GM18526 (cell line): Measurements from ENCODE around the gene ARHGEF17.

Source experiments
- POLR2A ChIP-seq: IDR thresholded peaks from 3 replicates; pipeline ENCODE4 v1.6.1; 2011; ENCODE audit not compliant: insufficient read length; ENCODE audit errors: extremely low read depth

The ARHGEF17 gene

DNA sequence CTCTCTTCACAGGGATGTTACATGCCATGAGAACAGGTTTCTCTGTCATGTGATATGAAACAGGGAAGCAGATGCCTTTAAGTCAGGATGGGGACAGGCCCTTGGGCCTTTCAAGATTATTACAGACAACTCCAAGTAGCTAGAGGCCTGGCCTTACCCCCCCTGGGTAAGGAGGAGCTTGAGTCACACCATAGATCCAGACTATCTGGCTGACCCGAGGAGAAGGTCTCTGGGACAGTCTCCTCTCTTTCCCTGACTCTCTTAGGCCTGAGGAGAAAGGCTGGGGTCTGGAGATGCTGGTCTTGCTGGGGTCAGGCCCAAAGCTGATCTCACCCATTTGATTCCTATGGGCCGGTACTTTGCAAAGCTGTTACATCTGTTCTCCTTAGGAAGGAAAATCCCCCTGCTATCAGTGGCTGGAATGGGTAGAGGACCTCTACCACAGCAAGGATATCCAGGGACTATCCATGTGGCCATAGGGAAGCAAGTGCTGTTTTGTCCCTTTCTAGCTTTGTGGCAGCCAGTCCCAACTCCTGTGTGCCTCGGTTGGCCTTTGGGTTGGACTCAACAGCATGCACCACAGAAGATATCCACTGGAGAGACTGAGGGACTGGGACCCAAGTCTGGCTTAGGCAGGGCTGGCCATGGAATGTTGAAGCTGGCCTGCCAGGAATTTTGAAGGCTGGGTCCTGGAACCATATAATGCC is 93.3 kb downstream of the ARHGEF17 start:
- no peak for TF ChIP-seq POLR2A

DNA sequence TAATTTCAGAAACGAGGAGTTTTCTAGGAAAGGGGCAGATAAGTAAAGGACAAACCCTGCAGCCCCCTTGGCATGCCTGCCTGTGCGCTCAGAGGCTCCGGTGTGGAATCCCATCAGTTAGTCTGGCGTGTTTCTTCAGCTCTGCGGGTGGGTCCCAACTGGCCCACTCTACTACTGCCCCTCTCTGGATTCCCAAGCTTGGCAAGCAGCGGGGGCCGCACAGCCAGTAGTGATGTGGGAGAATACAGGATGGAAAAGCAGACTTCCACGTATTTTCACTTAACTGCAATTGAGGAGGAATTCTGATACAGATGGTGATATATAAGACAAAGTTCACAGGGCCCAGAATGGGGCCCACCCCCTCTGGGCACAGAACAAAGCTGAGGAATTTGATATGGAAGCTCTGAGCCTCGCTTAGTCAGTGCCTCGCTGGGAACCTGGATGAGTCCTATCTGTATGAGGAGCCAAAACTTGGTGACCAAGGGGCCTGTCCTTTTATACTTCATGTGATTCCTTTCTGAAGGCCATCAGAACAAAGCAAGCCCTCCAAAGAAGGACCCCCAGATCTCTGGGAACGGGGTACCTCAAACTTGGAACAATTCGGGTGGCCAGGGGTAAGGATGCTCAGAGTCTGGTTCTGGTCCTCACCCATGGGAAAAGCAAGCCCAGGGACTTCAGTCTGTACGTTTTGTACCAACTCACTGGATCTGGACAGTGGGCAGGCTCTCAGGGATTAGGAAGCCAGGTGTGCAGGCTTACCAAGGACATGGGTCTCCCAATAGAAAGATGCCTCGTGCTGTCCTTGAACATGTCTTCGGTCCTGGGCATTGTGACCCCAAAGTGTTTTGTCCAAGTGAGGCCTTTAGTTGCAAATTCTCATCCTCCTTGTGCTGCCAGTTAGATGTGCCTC is 94.1 kb downstream of the ARHGEF17 start:
- TF ChIP-seq POLR2A = no peak

DNA sequence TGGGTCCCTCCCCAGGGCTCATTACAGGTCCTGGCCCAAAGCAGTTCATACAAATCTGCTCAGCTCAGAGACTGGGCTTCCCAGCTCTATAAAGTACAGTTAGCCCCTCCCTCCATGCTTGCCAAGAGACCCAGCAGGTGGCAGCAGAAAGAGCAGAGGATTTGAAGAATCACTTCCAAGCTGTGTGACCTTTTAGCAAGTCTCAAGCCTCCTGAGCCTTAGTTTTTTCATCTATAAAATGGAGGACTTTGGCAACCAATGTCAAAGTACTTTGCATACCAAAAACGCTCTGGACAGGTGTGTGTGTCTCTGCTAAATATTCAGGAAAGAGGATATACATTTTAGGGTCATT is 94.7 kb downstream of the ARHGEF17 start:
- TF ChIP-seq POLR2A = no peak

DNA sequence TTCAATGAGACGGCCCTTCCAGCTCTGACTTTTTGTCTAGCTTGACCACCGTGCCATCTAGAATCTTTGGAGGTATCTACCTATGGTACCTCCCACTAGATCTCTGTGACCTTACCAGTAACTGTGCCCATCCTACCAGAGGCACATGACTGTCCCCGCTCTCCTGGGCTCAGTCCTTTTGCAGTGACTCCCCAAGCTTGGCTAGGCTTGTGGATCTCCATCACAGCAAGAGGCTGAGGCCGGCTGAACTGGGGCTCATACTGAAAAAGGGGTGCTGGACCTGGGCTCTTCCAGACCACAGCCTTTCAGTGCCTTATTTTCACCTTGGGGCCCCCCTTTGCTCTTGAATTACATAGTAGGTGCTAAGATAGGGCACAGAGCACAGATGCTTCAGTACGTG is 95.5 kb downstream of the ARHGEF17 start:
- TF ChIP-seq POLR2A = no peak

DNA sequence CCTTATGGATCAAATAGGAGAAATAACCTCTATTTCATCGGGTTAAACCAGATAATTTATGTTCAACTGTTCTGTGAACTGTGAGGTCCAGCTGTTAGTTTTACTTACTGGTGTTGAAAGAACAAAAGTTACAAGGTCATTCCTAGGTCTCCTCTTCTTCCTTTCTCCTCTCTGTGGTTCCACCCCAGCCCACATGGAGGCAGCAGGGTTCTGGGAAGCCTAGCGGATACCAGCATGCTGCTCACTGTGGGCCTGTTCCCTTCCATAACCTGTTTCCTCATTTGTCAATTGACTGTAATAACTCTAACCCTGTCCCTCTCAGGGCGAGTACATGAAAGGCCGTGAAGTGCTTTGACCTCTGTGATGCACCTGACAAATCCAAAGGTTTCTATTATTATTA is 96.0 kb downstream of the ARHGEF17 start:
- no peak for TF ChIP-seq POLR2A

DNA sequence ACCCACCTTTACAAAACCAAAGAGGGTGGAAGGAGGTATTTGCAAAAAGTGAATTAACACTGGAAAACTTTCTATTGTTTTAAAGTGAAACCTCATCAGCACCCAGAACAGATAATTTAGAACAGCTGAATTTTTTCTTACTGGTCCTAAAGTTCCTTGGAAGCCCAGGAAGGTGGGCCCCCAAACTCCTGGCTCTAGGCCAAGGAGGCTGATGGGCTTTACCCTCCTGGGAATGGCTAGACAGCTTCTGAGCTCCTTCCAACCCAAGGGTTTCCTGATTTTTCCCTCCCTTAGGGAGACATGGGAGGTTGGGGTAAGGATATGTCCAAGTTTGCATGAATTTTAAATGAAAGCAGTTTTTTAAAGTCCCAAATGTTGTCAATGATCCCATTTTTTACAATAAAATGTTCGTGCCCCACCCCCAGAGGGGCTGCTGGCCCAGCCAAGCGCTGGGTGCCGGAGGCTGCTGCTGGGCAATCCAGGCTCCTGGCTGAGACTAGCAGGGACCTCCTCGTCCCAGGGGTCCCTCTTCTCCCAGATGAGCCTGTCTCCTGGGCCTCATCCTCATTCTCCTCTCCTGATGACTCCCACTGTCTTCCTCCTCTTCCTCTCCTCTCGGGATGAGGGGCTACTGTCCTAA is 96.5 kb downstream of the ARHGEF17 start:
- TF ChIP-seq POLR2A = no peak

DNA sequence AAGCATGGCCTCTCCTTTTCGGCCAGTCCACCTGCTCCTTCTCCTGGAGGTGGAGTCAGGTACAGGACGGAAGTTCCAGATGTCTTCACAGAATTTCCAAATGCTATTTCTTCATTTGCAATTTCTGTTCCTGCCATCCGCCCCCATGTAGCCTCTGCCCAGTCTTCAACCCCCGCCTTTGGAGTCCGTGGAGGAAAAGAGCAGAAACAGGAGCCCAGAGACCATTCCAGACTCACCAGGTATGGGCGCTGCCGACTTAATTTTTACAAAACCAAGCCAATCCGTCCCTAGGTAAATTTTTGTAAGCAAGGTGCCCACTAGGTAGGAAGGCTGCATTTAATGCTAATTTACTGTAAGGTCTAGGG is 97.1 kb downstream of the ARHGEF17 start:
- no peak for TF ChIP-seq POLR2A

DNA sequence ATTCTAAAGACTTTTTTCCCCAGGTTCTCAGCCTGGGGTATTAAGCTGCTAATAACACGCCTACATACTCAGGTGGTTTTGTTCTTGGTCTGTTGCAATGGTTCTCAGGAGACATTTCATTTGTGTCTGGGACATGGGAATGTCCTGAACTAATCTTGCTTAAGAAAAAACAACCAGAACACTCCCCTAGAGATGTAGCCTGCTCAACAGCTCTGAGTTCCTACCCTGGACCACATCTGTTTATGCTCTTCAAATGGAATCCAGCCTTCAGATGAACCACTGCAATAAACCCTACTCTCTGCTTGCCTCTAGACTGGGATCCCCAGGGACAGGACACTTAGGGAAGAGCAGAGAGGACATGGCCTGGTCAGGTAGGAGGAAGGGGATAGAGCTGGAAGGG is 98.1 kb downstream of the ARHGEF17 start:
- TF ChIP-seq POLR2A = no peak

DNA sequence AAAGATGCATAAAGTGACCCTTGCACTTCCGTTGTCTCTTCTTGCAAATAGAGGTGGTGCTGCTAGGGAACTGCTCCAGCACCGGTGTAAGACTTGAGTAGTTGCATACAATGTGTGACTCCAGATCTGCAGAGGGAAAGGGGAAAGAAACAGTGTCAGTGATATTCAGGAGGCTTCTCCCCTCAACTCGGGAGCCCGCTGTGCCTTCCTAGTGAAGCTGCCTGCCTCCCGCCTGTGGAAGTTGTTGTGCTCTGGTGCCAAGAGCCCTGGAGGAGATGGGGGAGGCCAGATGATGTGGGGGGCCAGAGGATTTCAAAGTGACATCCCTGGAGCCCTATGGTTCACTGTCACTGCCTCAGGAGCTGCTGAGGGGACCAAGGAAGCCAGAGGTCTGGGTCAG is 98.5 kb downstream of the ARHGEF17 start:
- TF ChIP-seq POLR2A = no peak

DNA sequence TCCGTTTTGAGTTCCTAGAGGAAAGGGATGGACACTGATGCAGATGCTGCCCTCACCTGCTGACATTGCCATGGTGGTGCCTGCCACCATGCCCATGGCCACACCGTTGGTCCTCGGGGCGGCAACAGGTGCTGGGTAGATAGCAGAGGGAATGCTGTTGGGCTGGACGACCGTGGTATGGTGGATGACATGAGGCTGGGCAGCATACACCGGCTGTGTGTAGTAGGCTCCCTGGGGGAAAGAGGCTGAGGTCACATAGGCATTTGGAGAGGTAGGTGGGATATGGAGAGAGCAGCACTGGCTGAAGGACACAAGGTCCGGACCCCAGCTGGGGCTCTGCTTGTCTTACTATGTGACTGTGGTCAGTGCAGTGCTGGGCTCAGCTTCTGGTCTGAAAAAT is 101.4 kb downstream of the ARHGEF17 start:
- no peak for TF ChIP-seq POLR2A

DNA sequence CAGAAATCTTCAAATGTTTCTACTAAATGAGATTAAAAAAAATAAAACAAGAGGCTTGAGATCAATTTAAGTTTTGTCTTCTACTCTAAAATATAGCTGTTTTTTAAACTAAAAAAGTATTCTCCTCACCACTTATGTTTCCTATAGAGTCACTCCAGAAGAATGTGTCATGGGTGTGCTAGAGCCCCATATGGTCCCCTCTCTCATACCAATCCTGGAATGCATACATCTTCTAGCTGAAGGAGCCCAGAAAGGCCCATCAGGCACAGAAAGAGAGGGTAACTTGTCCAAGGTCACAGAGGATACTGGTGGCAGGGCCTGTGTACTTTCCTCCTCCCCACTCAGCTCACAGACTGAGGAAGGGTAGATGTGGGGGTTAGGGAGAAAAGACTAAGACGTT is 102.6 kb downstream of the ARHGEF17 start:
- TF ChIP-seq POLR2A = no peak

DNA sequence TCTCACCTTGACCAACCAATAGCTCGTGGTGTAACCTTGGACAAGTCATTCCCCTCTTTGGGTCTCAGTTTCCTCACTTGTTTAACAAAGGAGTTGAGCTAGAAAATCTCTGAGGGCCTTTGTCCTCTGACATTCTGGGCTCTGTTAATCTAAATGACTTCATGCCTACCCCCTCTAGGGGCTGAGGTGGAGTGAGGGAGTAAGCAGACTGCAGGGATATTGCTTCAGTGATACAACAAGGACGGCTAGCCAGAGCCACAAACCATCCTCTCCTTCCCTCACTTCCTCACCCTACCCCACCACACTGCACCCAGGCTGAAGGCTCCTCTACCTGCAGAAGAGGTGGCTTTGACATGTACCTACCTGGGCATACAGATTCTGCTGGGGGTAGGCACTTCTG is 103.0 kb downstream of the ARHGEF17 start:
- TF ChIP-seq POLR2A = no peak

DNA sequence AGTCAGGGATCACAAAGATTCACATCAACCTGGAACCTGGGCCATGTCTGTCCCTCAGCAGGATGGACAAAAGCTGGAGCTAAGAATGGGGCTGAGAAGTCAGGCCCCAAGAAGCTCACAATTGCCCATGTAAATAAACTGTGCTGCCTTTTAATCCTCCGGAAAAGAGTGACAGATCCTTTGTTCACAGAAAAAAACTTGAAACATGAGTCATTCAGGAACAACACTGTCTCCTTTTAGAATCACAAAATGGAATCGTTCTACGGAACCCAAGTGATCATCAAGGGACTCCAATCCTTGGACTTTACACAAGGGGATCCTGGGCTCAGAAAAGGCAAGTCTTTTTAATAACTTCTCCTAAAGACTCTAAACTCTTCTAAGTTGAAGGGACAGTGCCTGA is 104.2 kb downstream of the ARHGEF17 start:
- no peak for TF ChIP-seq POLR2A

DNA sequence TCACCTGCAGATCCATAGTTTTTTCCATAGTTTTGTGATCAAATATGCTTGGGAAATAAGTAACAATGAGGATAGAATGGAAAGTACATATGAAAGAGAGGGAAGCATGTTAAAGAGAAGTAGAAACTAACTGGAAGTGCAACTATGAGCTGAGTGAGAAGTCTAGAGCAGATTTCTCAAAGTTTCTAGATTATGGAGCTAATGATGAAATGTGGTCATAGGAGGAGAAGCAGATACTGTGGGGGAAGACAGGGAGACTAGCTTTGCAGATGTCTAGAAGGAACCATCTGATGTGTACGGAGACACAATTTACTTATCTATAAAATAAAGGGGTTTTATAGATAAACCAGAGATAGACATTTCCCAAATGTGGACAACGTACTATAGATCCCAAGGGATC is 105.2 kb downstream of the ARHGEF17 start:
- TF ChIP-seq POLR2A = no peak

DNA sequence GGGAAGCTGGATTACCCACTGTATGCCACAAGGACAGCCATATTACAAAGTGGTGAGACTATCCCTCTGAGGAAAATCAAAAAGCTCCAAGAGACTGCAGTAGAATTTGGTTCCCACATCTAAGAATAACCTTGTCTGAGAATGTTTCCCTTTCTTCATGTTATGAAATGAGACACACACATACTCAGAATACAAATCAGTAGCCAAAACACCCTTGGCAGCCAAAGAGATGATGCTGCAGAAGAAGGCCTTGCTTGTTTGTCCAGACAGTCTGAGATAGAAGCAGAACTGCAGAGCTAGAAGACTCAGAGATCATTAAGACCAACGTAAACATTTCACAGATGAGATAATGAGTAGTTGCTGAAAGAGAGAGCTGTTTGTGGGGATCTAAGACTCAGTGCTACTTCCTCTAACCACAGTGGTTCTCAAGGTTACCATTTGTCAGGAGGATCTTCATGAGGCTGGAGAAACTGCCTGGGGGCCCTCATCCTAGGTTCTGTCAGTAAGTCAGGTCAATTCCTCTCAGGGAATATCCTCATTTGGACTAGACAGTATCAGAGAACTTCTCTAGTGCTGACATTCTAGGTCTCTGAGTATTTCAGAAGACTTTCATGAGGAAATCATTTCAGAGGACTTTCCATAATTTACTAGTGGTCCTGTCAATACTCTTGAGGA is 107.0 kb downstream of the ARHGEF17 start:
- no peak for TF ChIP-seq POLR2A
